IMR-90 (cell line): ENCODE data around the gene SNX21.

Experiments
- BHLHE40 ChIP-seq: fragments of 150-350 bp; IDR thresholded peaks from 2 replicates; pipeline ENCODE4 v1.6.1; 2016; ENCODE audit warnings: mild to moderate bottlenecking, low read depth, low read length
- CEBPB ChIP-seq: IDR thresholded peaks from 2 replicates; pipeline ENCODE4 v1.6.1; 2012; ENCODE audit warnings: low read depth, low read length, improper control_type of control experiment
- CHD1 ChIP-seq: IDR thresholded peaks from 2 replicates; pipeline ENCODE4 v1.6.1; 2012; ENCODE audit warnings: low read depth, low read length, improper control_type of control experiment
- FOS ChIP-seq: fragments of 150-350 bp; IDR thresholded peaks from 2 replicates; pipeline ENCODE4 v1.6.1; 2016; ENCODE audit warnings: low read depth, low read length
- MAZ ChIP-seq: IDR thresholded peaks from 2 replicates; pipeline ENCODE4 v1.6.1; 2012; ENCODE audit warnings: low read depth, mild to moderate bottlenecking, low read length, improper control_type of control experiment, moderate library complexity, borderline replicate concordance
- MXI1 ChIP-seq: IDR thresholded peaks from 2 replicates; pipeline ENCODE4 v1.6.1; 2012; ENCODE audit warnings: low read depth, mild to moderate bottlenecking, low read length, moderate library complexity, borderline replicate concordance
- NFE2L2 ChIP-seq: fragments of 150-350 bp; IDR thresholded peaks from 2 replicates; pipeline ENCODE4 v1.6.1; 2016; ENCODE audit warnings: low read depth, mild to moderate bottlenecking, low read length
- POLR2A ChIP-seq: IDR thresholded peaks from 2 replicates; pipeline ENCODE4 v1.6.1; 2012; ENCODE audit warnings: mild to moderate bottlenecking, low read depth, low read length
- RAD21 ChIP-seq: IDR thresholded peaks from 2 replicates; pipeline ENCODE4 v1.6.1; 2012; ENCODE audit warnings: low read length, improper control_type of control experiment
- RCOR1 ChIP-seq: IDR thresholded peaks from 2 replicates; pipeline ENCODE4 v1.6.1; 2012; ENCODE audit warnings: mild to moderate bottlenecking, low read length, improper control_type of control experiment; ENCODE audit not compliant: insufficient replicate concordance
- RFX5 ChIP-seq: IDR thresholded peaks from 2 replicates; pipeline ENCODE4 v1.8.0; 2012; ENCODE audit warnings: low read depth, mild to moderate bottlenecking, low read length, moderate library complexity
- TF ChIP-seq, protein P1 (sequence below): conservative IDR thresholded peaks from 2 replicates; pipeline ENCODE4 v1.5.1; 2012; ENCODE audit warnings: mild to moderate bottlenecking, low read depth, low read length, improper control_type of control experiment
- TF ChIP-seq, protein P2 (sequence below): fragments of 150-350 bp; IDR thresholded peaks from 2 replicates; pipeline ENCODE4 v1.6.1; 2017; ENCODE audit warnings: mild to moderate bottlenecking, antibody characterized with exemption, low read length, low read depth
- TF ChIP-seq, protein P3 (sequence below): fragments of 150-350 bp; IDR thresholded peaks from 2 replicates; pipeline ENCODE4 v1.6.1; 2016; ENCODE audit warnings: low read depth, mild to moderate bottlenecking, low read length, moderate library complexity, borderline replicate concordance

DNA sequence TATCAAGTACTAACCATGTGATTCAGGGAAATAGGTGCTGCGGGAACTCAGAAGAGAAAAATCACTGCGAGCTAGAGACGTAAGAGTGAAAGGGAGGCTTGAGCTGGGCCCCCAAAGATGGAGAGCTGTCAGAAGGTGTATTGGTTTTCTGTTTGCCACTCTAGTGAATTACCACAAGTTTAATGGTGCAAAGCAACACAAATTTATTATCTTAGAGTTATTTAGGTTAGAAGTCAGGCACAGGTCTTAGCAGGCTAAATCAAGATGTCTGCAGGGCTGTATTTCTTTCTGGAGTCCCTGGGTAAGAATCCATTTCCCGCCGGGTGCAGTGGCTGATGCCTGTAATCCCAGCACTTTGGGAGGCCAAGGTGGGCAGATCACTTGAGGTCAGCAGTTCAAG, 26.3 kb downstream of the SNX21 start:
- TF ChIP-seq, protein P1, sequence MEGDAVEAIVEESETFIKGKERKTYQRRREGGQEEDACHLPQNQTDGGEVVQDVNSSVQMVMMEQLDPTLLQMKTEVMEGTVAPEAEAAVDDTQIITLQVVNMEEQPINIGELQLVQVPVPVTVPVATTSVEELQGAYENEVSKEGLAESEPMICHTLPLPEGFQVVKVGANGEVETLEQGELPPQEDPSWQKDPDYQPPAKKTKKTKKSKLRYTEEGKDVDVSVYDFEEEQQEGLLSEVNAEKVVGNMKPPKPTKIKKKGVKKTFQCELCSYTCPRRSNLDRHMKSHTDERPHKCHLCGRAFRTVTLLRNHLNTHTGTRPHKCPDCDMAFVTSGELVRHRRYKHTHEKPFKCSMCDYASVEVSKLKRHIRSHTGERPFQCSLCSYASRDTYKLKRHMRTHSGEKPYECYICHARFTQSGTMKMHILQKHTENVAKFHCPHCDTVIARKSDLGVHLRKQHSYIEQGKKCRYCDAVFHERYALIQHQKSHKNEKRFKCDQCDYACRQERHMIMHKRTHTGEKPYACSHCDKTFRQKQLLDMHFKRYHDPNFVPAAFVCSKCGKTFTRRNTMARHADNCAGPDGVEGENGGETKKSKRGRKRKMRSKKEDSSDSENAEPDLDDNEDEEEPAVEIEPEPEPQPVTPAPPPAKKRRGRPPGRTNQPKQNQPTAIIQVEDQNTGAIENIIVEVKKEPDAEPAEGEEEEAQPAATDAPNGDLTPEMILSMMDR = no peak
- TF ChIP-seq POLR2A (no peak), NFE2L2 (no peak), CHD1 (no peak), MXI1 (no peak), RAD21 (no peak), CEBPB (no peak), FOS (no peak), RFX5 (no peak), RCOR1 (no peak), BHLHE40 (no peak), MAZ (no peak)
- TF ChIP-seq, protein P2, sequence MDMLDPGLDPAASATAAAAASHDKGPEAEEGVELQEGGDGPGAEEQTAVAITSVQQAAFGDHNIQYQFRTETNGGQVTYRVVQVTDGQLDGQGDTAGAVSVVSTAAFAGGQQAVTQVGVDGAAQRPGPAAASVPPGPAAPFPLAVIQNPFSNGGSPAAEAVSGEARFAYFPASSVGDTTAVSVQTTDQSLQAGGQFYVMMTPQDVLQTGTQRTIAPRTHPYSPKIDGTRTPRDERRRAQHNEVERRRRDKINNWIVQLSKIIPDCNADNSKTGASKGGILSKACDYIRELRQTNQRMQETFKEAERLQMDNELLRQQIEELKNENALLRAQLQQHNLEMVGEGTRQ = no peak
- TF ChIP-seq, protein P3, sequence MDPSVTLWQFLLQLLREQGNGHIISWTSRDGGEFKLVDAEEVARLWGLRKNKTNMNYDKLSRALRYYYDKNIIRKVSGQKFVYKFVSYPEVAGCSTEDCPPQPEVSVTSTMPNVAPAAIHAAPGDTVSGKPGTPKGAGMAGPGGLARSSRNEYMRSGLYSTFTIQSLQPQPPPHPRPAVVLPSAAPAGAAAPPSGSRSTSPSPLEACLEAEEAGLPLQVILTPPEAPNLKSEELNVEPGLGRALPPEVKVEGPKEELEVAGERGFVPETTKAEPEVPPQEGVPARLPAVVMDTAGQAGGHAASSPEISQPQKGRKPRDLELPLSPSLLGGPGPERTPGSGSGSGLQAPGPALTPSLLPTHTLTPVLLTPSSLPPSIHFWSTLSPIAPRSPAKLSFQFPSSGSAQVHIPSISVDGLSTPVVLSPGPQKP = no peak
